Small intestine (tissue), 7 donors: ENCODE data around the gene IFNGR2. TPM values are rescaled to one million over a fixed set of nuclear protein-coding genes. Genes with fewer than 3 reads are reported as not detected.
"Not testable (repeated sequence)": the region's sequence is repeated elsewhere in the genome, so short reads cannot be mapped to it uniquely, and the experiment has no call there.

Source experiments
- DNase-seq, 2 donors: peaks; one replicate each; pipeline versions ENCODE4 v3.0.0 to v3.0.0-alpha.2; 2013
- FAIRE-seq: peaks from 2 replicates; lab custom pipeline; 2012; peaks lifted over from hg19 to GRCh38; lab: Jason Lieb, UNC
- H3K27ac ChIP-seq, 3 donors: one replicate each; pipeline ENCODE4 v1.5.1; 2013; ENCODE audit warnings: low read length in 2 of 3, mild to moderate bottlenecking in 2 of 3, control low read depth in 1 of 3, inconsistent platforms in 1 of 3, low read depth in 1 of 3, moderate library complexity in 1 of 3
- H3K27me3 ChIP-seq, 3 donors: one replicate each; pipeline ENCODE4 v1.6.1; 2013; ENCODE audit warnings: low read length in 3 of 3, inconsistent platforms in 1 of 3; ENCODE audit not compliant: control insufficient read depth in 3 of 3, insufficient read depth in 3 of 3
- H3K36me3 ChIP-seq, 3 donors: one replicate each; pipeline ENCODE4 v1.6.1; 2013; ENCODE audit warnings: low read length in 3 of 3, inconsistent platforms in 1 of 3, low read depth in 1 of 3, mild to moderate bottlenecking in 1 of 3, moderate library complexity in 1 of 3; ENCODE audit not compliant: control insufficient read depth in 3 of 3, insufficient read depth in 2 of 3
- H3K4me1 ChIP-seq, 3 donors: one replicate each; pipeline ENCODE4 v1.6.1; 2013; ENCODE audit warnings: low read length in 2 of 3, inconsistent platforms in 1 of 3, low read depth in 1 of 3, mild to moderate bottlenecking in 1 of 3, moderate library complexity in 1 of 3; ENCODE audit not compliant: control insufficient read depth in 3 of 3, insufficient read depth in 2 of 3
- H3K4me3 ChIP-seq, 3 donors: one replicate each; pipeline ENCODE4 v1.5.1; 2013; ENCODE audit warnings: low read length in 3 of 3, control low read depth in 1 of 3, inconsistent platforms in 1 of 3, low read depth in 1 of 3, mild to moderate bottlenecking in 1 of 3, moderate library complexity in 1 of 3
- H3K9me3 ChIP-seq, 2 donors: one replicate each; pipeline ENCODE4 v1.6.1; 2013; ENCODE audit warnings: low read depth in 1 of 2, low read length in 1 of 2; ENCODE audit not compliant: control insufficient read depth in 2 of 2, insufficient read depth in 1 of 2
- WGBS, 3 donors: extraction: QIAGEN DNeasy Blood & Tissue Kit; methylation state at CpG; one replicate each; pipeline ENCODE4 v1.1.7; 2013; 5-methylcytosine and 5-hydroxymethylcytosine counted together
- polyA plus RNA-seq, 4 donors: library from polyadenylated mRNA; stranded (reverse) in 3 of 4; unstranded in 1 of 4; fragments of 200-250 nt in 3 of 4; fragments of 120-200 nt in 1 of 4; gene quantifications; one replicate each; pipeline versions ENCODE4 v1.2.1 to v1.2.3, GENCODE V29; 2013
- donor health status: healthy with polysubstance abuse.
- donor health status: control.
- donor health status: control.
- donor health status: Bipolar disorder and iron deficiency.
- donor health status: healthy.

Gene IFNGR2
- polyA plus RNA-seq, 4 donors, result 42.8 to 121 (median 68.8) TPM

DNA sequence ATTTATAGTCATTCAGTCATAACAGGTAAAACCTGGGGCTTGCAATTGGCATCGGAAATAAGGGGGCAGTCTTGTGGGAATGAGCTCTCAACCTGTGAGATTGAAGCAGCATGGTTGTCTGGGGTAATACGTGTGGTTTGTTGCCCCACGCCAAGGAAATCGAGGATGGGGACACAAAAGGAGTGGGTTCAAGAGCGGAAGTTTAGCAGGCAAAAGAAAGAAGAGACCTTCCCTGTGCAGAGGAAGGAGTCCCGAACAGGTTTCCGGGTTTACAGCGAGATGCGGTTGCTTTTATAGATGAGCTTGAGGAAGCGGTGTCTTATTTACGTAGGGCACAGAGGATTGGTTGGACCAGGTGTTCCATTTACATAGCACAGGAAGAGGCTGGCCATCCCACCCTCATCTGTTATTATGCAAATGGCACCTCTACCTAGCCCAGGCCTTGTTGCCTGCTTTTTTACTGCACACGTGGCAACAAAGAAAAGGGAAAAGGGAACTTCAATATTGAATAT is 41.1 kb upstream of the IFNGR2 start:
- Histone ChIP-seq H3K36me3 (peaks cover 0 to 6% (median 0%) of the 10 kb centered on the region in 3 donors), H3K9me3 (peaks cover 0 to 6% of the 10 kb centered on the region in 2 donors), H3K27ac (peak overlapping the region in 2 of 3 donors; percentile 67 to 72), H3K27me3 (no peaks in the 10 kb centered on the region), H3K4me3 (peak overlapping the region in 1 of 3 donors; percentile 22), H3K4me1 (peaks cover 0 to 7% (median 0%) of the 10 kb centered on the region in 3 donors)
- DNase-seq, result peak; percentile 58 to 60
- no peak for FAIRE-seq
- 42 to 57% (median 44%) methylated on average over 12 of the region's 12 CpGs for WGBS, 3 donors

DNA sequence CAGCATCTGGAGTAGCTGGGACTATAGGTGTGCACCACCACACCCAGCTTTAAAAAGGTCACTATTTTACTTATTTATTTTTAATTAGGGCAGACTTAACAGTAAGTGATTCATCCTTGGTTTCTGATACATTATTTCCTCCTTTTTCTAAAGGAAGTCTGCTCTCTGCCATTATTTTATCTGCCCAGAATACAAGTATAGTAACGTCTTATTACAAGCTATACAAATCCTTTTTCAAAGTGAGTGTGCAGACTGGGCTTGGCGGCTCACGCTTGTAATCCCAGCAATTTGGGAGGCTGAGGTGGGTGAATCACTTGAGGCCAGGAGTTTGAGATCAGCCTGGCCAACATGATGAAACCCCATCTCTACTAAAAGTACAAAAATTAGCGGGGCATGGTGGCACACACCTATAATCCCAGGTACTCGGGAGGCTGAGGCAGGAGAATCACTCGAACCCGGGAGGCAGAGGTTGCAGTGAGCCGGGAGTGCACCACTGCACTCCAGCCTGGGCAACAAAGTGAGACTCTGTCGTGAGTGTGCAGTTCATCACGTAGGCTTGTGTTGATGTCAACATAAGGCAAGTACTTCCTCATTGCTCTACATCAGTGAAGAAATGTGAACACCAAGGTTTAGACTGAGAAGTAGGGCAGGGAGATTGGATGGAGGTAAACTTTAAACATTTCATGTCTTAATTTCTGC is 39.2 kb upstream of the IFNGR2 start:
- 53 to 69% (median 58%) methylated on average over 10 of the region's 10 CpGs for WGBS, 3 donors
- H3K27ac ChIP-seq, result peak overlapping the region in 1 of 3 donors; percentile 61
- H3K9me3 ChIP-seq, result peaks cover 0 to 21% of the 10 kb centered on the region in 2 donors
- not testable (repeated sequence) for H3K4me1 ChIP-seq, H3K27me3 ChIP-seq, FAIRE-seq, H3K4me3 ChIP-seq, H3K36me3 ChIP-seq
- DNase-seq, result peak; percentile 41 to 64

DNA sequence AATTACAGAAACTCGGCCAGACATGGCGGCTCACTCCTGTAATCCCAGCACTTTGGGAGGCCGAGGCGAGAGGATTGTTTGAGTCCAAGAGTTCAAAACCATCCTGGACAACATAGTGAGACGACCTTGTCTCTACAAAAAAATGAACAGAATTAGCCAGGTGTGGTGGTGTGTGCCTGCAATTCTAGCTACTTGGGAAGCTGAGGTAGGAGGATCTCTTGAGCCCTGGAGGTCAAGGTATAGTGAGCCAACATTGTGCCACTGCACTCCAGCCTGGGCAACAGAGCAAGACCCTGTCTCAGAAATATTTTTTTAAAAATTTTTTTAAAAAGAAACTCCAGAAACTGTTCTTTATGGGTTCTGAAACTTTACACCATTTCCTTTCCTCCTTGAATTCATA is 38.4 kb upstream of the IFNGR2 start:
- H3K27me3 ChIP-seq, result no peaks in the 10 kb centered on the region
- no peaks in the 10 kb centered on the region for H3K36me3 ChIP-seq
- peaks cover 0 to 21% of the 10 kb centered on the region in 2 donors for H3K9me3 ChIP-seq
- peaks cover 0 to 7% (median 0%) of the 10 kb centered on the region in 3 donors for H3K4me1 ChIP-seq
- DNase-seq (no peak), FAIRE-seq (no peak)
- H3K4me3 ChIP-seq, result no peak overlapping the region
- no peak overlapping the region for H3K27ac ChIP-seq
- 78 to 90% (median 81%) methylated on average over 5 of the region's 5 CpGs for WGBS, 3 donors

DNA sequence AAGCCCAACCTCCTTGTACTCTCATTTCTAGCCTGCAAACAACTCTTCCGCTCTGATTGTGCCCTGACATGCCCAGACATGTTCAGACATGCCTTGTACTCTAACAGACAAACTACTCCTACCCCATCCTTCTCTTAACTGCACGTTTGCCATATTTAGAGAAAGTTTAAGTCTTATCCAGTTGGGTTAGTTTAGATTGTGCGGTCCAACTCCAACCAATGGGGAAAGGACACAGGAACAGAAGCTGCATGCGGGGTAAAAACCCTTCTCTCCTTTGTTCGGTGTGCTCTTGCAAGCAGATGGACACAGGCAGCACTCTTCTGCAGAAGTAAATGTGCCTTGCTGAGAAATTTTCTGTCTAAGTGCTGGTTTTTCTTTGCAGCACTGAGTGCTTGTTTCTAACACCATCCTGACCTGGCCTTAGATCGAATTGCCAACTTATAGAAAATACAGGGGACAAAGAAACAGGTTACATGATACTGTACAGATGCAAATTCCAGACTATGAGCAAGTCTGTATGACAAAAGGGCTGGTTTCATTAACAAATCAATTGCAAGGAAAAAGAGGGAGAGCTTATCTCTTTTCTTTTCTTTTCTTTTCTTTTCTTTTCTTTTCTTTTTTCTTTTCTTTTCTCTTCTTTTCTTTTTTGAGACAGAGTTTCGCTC is 35.8 kb upstream of the IFNGR2 start:
- DNase-seq, result no peak
- H3K9me3 ChIP-seq, result peaks cover 0 to 26% of the 10 kb centered on the region in 2 donors
- H3K4me1 ChIP-seq, result no peaks in the 10 kb centered on the region
- no peaks in the 10 kb centered on the region for H3K36me3 ChIP-seq
- 85 to 89% (median 89%) methylated on average over 7 of the region's 7 CpGs for WGBS, 3 donors
- H3K4me3 ChIP-seq, result no peak overlapping the region
- FAIRE-seq, result no peak
- H3K27me3 ChIP-seq, result no peaks in the 10 kb centered on the region
- H3K27ac ChIP-seq, result no peak overlapping the region

DNA sequence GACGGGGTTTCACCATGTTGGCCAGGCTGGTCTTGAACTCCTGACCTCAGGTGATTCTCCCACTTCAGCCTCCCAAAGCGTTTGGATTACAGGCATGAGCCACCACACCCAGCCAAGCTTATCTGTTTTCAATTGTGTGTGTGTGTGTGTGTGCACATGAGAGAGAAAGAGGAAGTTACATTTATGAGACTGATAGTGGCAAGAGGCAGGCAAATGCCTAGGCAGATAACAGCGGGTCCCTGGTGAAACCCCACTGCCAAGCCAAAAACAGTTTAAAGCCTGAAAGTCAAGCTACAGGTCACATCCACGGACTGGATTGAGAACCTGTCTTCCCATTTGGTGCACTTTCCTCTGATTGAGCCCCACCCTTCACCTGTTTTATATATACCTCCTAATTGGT is 35.1 kb upstream of the IFNGR2 start:
- H3K27ac ChIP-seq, result no peak overlapping the region
- no peak overlapping the region for H3K4me3 ChIP-seq
- no peak for FAIRE-seq
- no peaks in the 10 kb centered on the region for H3K27me3 ChIP-seq
- H3K36me3 ChIP-seq, result no peaks in the 10 kb centered on the region
- DNase-seq, result peak in 1 of 2 donors; percentile 30
- WGBS, 3 donors, result 27 to 63% (median 60%) methylated on average over 4 of the region's 4 CpGs
- H3K4me1 ChIP-seq, result no peaks in the 10 kb centered on the region
- H3K9me3 ChIP-seq, result peaks cover 0 to 26% of the 10 kb centered on the region in 2 donors

DNA sequence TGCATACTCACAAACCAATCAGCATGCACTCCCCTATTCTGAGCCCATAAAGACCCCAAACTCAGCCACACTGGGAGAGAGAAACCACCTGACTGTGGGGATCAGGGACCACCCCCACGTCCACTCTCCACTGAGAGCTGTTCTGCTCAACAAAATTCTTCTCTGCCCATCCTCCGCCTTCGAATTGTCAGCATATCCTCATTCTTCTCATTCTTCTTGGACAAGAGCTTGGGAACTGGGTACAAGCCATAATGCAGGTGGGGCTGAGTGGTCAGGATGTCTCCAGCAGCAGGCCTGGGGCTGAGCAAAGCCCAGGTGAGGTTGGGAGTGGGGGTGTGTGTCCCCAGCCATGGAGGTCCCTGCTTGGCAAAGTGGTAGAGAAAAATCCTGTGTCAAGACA is 34.6 kb upstream of the IFNGR2 start:
- WGBS, 3 donors, result 85 to 90% (median 87%) methylated on average over 3 of the region's 3 CpGs
- DNase-seq, result no peak
- peaks cover 0 to under 1% (median 0%) of the 10 kb centered on the region in 3 donors for H3K4me1 ChIP-seq
- no peaks in the 10 kb centered on the region for H3K27me3 ChIP-seq
- H3K4me3 ChIP-seq, result no peak overlapping the region
- FAIRE-seq, result no peak
- H3K36me3 ChIP-seq, result no peaks in the 10 kb centered on the region
- peaks cover 0 to 26% of the 10 kb centered on the region in 2 donors for H3K9me3 ChIP-seq
- H3K27ac ChIP-seq, result no peak overlapping the region

DNA sequence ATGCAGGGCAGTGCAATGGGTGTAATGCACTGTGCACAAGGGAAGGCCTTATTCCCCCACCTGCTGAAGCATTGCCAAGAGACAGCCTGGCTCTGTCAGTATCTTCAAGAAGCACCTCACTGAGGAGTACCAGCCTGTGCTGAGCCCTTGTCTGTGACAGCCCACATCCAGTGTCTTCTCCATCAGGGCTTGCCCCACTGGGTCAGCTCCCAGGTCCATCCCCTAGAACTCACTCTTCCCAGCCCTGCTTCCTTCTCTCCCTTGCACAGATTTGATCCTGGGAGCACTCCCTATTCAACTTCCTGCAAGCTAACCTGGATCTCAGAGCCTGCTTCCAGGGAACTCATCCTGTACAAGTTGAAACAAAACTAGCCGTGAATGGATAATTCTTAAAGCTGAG is 33.6 kb upstream of the IFNGR2 start:
- FAIRE-seq (no peak), DNase-seq (no peak)
- 91 to 98% (median 95%) methylated on average over 1 of the region's 1 CpG for WGBS, 3 donors
- Histone ChIP-seq H3K27me3 (no peaks in the 10 kb centered on the region), H3K27ac (no peak overlapping the region), H3K4me1 (peaks cover 0 to 8% (median 0%) of the 10 kb centered on the region in 3 donors), H3K9me3 (peaks cover 0 to 26% of the 10 kb centered on the region in 2 donors), H3K36me3 (no peaks in the 10 kb centered on the region), H3K4me3 (no peak overlapping the region)

DNA sequence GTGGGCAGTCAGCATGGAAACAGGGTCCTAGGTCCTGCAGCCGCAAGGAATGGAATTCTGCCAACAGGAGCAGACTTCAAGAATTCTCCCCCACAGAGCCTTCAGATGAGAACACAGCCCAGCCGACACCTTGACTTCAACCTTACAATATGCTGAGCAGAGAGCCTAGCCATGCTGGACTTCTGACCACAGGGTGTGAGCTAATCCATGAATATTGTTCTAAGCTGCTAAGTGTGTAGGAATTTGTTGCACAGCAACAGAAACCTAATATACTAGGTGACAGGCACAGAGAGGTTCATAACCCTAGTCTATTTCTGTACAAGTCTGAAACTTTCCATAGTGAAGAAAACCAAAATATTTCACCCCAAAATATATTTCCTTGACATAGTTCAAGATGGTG is 32.9 kb upstream of the IFNGR2 start:
- WGBS, 3 donors, result 96 to 100% (median 100%) methylated on average over 2 of the region's 2 CpGs
- Histone ChIP-seq H3K27ac (no peak overlapping the region), H3K36me3 (no peaks in the 10 kb centered on the region), H3K27me3 (no peaks in the 10 kb centered on the region), H3K4me1 (peaks cover 0 to 15% (median 0%) of the 10 kb centered on the region in 3 donors), H3K9me3 (peaks cover 0 to 26% of the 10 kb centered on the region in 2 donors), H3K4me3 (no peak overlapping the region)
- DNase-seq, result no peak
- FAIRE-seq, result no peak
